K562 (cell line): ENCODE measurements around the gene SNX14. TPM values are rescaled to one million over a fixed set of nuclear protein-coding genes. Genes with fewer than 3 reads are reported as not detected.

ENCODE experiments used
- ATAC-seq: fragments of 200-7000 bp; cut with Tn5 transposase; 3 replicates; pipeline ENCODE4 v1.9.1; 2020; ENCODE audit warnings: moderate library complexity
- BruUV-seq: library from RNA; stranded (reverse); fragments of 400-500 nt; replicated peaks from 2 replicates; lab custom pipeline; 2021; lab: Mats Ljungman, UMichigan
- CTCF ChIA-PET: fragments of 300-600 bp; formaldehyde crosslinking; extraction: SDS; loops from one replicate; lab custom pipeline; 2021; ENCODE audit warnings: low intra/inter-chr PET ratio; lab: Yijun Ruan, JAX
- POLR2A ChIA-PET: fragments of 300-600, 350-650 bp; sonication (Branson Sonifier 250); formaldehyde crosslinking; extraction: SDS; loops from one replicate; lab custom pipeline; 2021; ENCODE audit warnings: antibody characterized with exemption, inconsistent platforms; lab: Yijun Ruan, JAX
- DNase-seq, 4 experiments: peaks; one replicate each; pipeline versions ENCODE4 v3.0.0 to v3.0.0-alpha.2; 2011 to 2018; ENCODE audit warnings: low spot score in 3 of 4, mixed read lengths in 3 of 4; ENCODE audit errors: extremely low read depth in 1 of 4
- FAIRE-seq: peaks from 2 replicates; lab custom pipeline; 2011; peaks lifted over from hg19 to GRCh38; lab: Jason Lieb, UNC
- H2AFZ ChIP-seq: 2 replicates; pipeline ENCODE4 v1.6.0; 2011; ENCODE audit warnings: low read depth, low read length, control low read depth, inconsistent platforms
- H3K27ac ChIP-seq: fragments of 200-600 bp; 3 replicates; pipeline ENCODE4 v1.8.0; 2011; ENCODE audit warnings: low read depth, mild to moderate bottlenecking, control low read depth, inconsistent platforms, low read length, moderate library complexity, mixed read lengths; ENCODE audit errors: extremely low read depth
- H3K27me3 ChIP-seq, 2 experiments: fragments of 300-600 bp in 1 of 2; 2 replicates in 1 of 2; 3 replicates in 1 of 2; pipeline versions ENCODE4 v1.6.0 to v1.8.0; 2011; ENCODE audit warnings: inconsistent platforms in 2 of 2, low read length in 2 of 2, mild to moderate bottlenecking in 1 of 2, mixed read lengths in 1 of 2, moderate library complexity in 1 of 2; ENCODE audit not compliant: control insufficient read depth in 2 of 2, insufficient read depth in 2 of 2
- H3K36me3 ChIP-seq: fragments of 300-600 bp; 3 replicates; pipeline ENCODE4 v1.8.0; 2011; ENCODE audit warnings: mild to moderate bottlenecking, low read length, inconsistent platforms; ENCODE audit not compliant: control insufficient read depth, insufficient read depth
- H3K4me1 ChIP-seq, 2 experiments: fragments of 200-600 bp in 1 of 2; replicated peaks in 1 of 2; 2 replicates in 1 of 2; 3 replicates in 1 of 2; pipeline versions ENCODE4 v1.5.1 to v1.8.0; 2011; ENCODE audit warnings: inconsistent platforms in 2 of 2, low read length in 2 of 2, mild to moderate bottlenecking in 1 of 2, mixed read lengths in 1 of 2, moderate library complexity in 1 of 2; ENCODE audit not compliant: control insufficient read depth in 2 of 2, insufficient read depth in 2 of 2
- H3K4me2 ChIP-seq: 2 replicates; pipeline ENCODE4 v1.6.1; 2011; ENCODE audit warnings: low read length, control low read depth, inconsistent platforms, mixed read lengths; ENCODE audit not compliant: insufficient read depth
- H3K4me3 ChIP-seq: fragments of 200-600 bp; sonication (generic), shearing (Covaris generic); 2 replicates; pipeline ENCODE4 v1.5.1; 2016; ENCODE audit warnings: control low read depth, inconsistent platforms
- H3K79me2 ChIP-seq: fragments of 200-600 bp; 3 replicates; pipeline ENCODE4 v1.8.0; 2011; ENCODE audit warnings: low read length, inconsistent platforms; ENCODE audit not compliant: control insufficient read depth, insufficient read depth
- H3K9ac ChIP-seq, 2 experiments: 2 replicates each; pipeline versions ENCODE4 v1.6.0 to v1.6.1; 2011; ENCODE audit warnings: low read depth in 2 of 2, low read length in 2 of 2, control low read depth in 1 of 2, inconsistent platforms in 1 of 2, mild to moderate bottlenecking in 1 of 2, mixed read lengths in 1 of 2; ENCODE audit not compliant: insufficient read depth in 1 of 2
- H3K9me1 ChIP-seq: one replicate; pipeline ENCODE4 v1.6.0; 2011; ENCODE audit warnings: inconsistent platforms, mild to moderate bottlenecking, low read length, moderate library complexity; ENCODE audit not compliant: control insufficient read depth, insufficient read depth
- H3K9me3 ChIP-seq: replicated peaks from 2 replicates; pipeline ENCODE4 v1.5.1; 2011; ENCODE audit warnings: low read depth, low read length, inconsistent platforms; ENCODE audit not compliant: control insufficient read depth, insufficient read depth
- H4K20me1 ChIP-seq: replicated peaks from 2 replicates; pipeline ENCODE4 v1.6.1; 2011; ENCODE audit warnings: low read length, inconsistent platforms, mixed read lengths; ENCODE audit not compliant: control insufficient read depth, insufficient read depth
- ATF3 ChIP-seq, 2 experiments: fragments of 450-650 bp in 1 of 2; sonication (generic) in 1 of 2; formaldehyde crosslinking in 1 of 2; IDR thresholded peaks in 1 of 2; conservative IDR thresholded peaks in 1 of 2; 2 replicates each; pipeline versions ENCODE4 v1.6.1 to v1.8.1; 2016 to 2023; ENCODE audit warnings: mild to moderate bottlenecking in 2 of 2, moderate library complexity in 2 of 2, inconsistent platforms in 1 of 2, missing genetic modification reagents in 1 of 2
- ATF6 ChIP-seq: sonication (generic); formaldehyde crosslinking; IDR thresholded peaks from 2 replicates; pipeline ENCODE4 v1.4.0; 2020; ENCODE audit warnings: mild to moderate bottlenecking, missing genetic modification reagents
- CBX3 ChIP-seq, 2 experiments: IDR thresholded peaks; 1 replicate in 1 of 2; 2 replicates in 1 of 2; pipeline ENCODE4 v1.6.1; 2012; ENCODE audit warnings: inconsistent platforms in 2 of 2, low read length in 2 of 2, borderline replicate concordance in 1 of 2, control low read depth in 1 of 2
- CREB3L1 ChIP-seq: fragments of 450-650 bp; IDR thresholded peaks from 2 replicates; pipeline ENCODE4 v1.6.1; 2014; ENCODE audit warnings: low read depth, mild to moderate bottlenecking, moderate library complexity, borderline replicate concordance
- ELF2 ChIP-seq: fragments of 250-450 bp; sonication (Bioruptor Pico); IDR thresholded peaks from 2 replicates; pipeline ENCODE4 v1.5.0; 2021; ENCODE audit warnings: mild to moderate bottlenecking
- GABPB1 ChIP-seq: sonication (generic); formaldehyde crosslinking; IDR thresholded peaks from 2 replicates; pipeline ENCODE4 v1.8.0; 2022; ENCODE audit warnings: mild to moderate bottlenecking, missing genetic modification reagents
- GTF2F1 ChIP-seq: IDR thresholded peaks from 2 replicates; pipeline ENCODE4 v1.6.1; 2011; ENCODE audit warnings: low read depth, low read length, improper control_type of control experiment
- HDAC2 ChIP-seq: fragments of 450-650 bp; IDR thresholded peaks from 2 replicates; pipeline ENCODE4 v1.6.1; 2016; ENCODE audit warnings: mild to moderate bottlenecking
- KAT8 ChIP-seq: fragments of 450-650 bp; IDR thresholded peaks from 2 replicates; pipeline ENCODE4 v1.6.1; 2016; ENCODE audit warnings: low read depth, mild to moderate bottlenecking
- KLF10 ChIP-seq: fragments of 250-450 bp; sonication (Bioruptor Pico); IDR thresholded peaks from 2 replicates; pipeline ENCODE4 v1.6.1; 2021; ENCODE audit warnings: matching md5 sums
- PPARD ChIP-seq: fragments of 250-450 bp; sonication (Bioruptor Pico); IDR thresholded peaks from 2 replicates; pipeline ENCODE4 v1.8.0; 2022; ENCODE audit warnings: inconsistent platforms, mild to moderate bottlenecking, moderate library complexity
- RBM14 ChIP-seq: fragments of 200-400 bp; formaldehyde crosslinking; IDR thresholded peaks from 2 replicates; pipeline ENCODE4 v1.6.1; 2018; ENCODE audit warnings: low read depth, mild to moderate bottlenecking, low read length, moderate library complexity, borderline replicate concordance; ENCODE audit not compliant: insufficient read depth
- ZBTB34 ChIP-seq: fragments of 250-450 bp; sonication (Bioruptor Pico); IDR thresholded peaks from 2 replicates; pipeline ENCODE4 v1.8.0; 2021; ENCODE audit warnings: mild to moderate bottlenecking, moderate library complexity
- ZKSCAN3 ChIP-seq: fragments of 250-450 bp; sonication (Bioruptor Pico); IDR thresholded peaks from 2 replicates; pipeline ENCODE4 v1.4.0; 2020
- WGBS: fragments of 100-300 bp; shearing (Covaris generic); methylation state at CpG from one replicate; pipeline ENCODE4 v1.1.6; 2016; ENCODE audit warnings: low coverage, mixed read lengths; ENCODE audit not compliant: insufficient coverage; ENCODE audit errors: missing lambda C conversion rate; 5-methylcytosine and 5-hydroxymethylcytosine counted together
- in situ Hi-C: fragments of 300-500 bp; cut with MboI; formaldehyde crosslinking; loops from 4 replicates; pipeline ENCODE4 v1.15.0; 2018; ENCODE audit warnings: inconsistent platforms, mixed read lengths
- intact Hi-C: fragments of 100-400 bp; cut with micrococcal nuclease; formaldehyde crosslinking; loops from 2 replicates; pipeline ENCODE4 v1.14.2; 2022
- polyA plus RNA-seq, 8 experiments: library from polyadenylated mRNA; depleted of rRNA in 4 of 8; stranded (reverse) in 5 of 8; unstranded in 3 of 8; fragments of >200 nt; fragmentation: Nextera tagmentation in 2 of 8; fragmentation: Illumina TruSeq in 1 of 8; extraction: Ambion mirVana in 2 of 8; extraction: Trizol in 1 of 8; gene quantifications; 2 replicates each; pipeline versions ENCODE4 v1.2.1 to v1.2.3, GENCODE V29; 2011 to 2014; ENCODE audit warnings: inconsistent platforms in 1 of 8, missing spikeins in 1 of 8
- total RNA-seq, 7 experiments: library from RNA; depleted of rRNA in 6 of 7; stranded (reverse); fragments of >200 nt in 6 of 7; fragmentation: Illumina TruSeq in 2 of 7; extraction: Trizol in 2 of 7; gene quantifications; 2 replicates each; pipeline versions ENCODE4 v1.2.1 to v1.2.3, GENCODE V29; 2011 to 2021; ENCODE audit warnings: low replicate concordance in 1 of 7

Gene SNX14
- total and polyA plus RNA-seq, 9 of the 15 experiments (the other 6 are each of a cell fraction or from before 2014, with no cell fraction given): 46.5 to 140 (median 71.2) TPM

GRCh38 chr6:85506441-85507093 is 87.1 kb downstream of the SNX14 start:
- CTCF ChIA-PET: no interaction called here
- 61% methylated on average over 8 of the region's 8 CpGs for WGBS
- POLR2A ChIA-PET: interaction anchor here (0.8 to 1.7 kb wide), 3 partner anchors 10 to 27 kb away, joined by 3 to 10 read pairs (median 3); no protein-coding TSS in a partner anchor
- no peak overlapping the region for H3K4me2 ChIP-seq
- no peaks in the 10 kb centered on the region for H3K9me3 ChIP-seq
- FAIRE-seq: no peak
- intact Hi-C loops (no loop called here), in situ Hi-C loops (no loop called here)
- H3K9ac ChIP-seq: no peak overlapping the region
- H3K79me2 ChIP-seq: no peaks in the 10 kb centered on the region
- H3K27ac ChIP-seq: no peak overlapping the region
- no peaks in the 10 kb centered on the region for H3K27me3 ChIP-seq
- no peak overlapping the region for H3K4me3 ChIP-seq
- peaks cover 35% of the 10 kb centered on the region for H3K36me3 ChIP-seq
- H2AFZ ChIP-seq: no peak overlapping the region
- ATAC-seq: no peak
- H3K9me1 ChIP-seq: no peaks in the 10 kb centered on the region
- no TSS peak for BruUV-seq
- no peaks in the 10 kb centered on the region for H4K20me1 ChIP-seq
- H3K4me1 ChIP-seq: no peaks in the 10 kb centered on the region; a peak in 1 of 5 replicates
- DNase-seq: no peak
- TF ChIP-seq RBM14 (no peak), GTF2F1 (no peak), ZKSCAN3 (no peak), PPARD (CRISPR knock-in tag) (no peak), ELF2 (CRISPR knock-in tag) (no peak), CREB3L1 (no peak), HDAC2 (no peak), ATF3 (IDR thresholded peaks at IDR 0.05) (no peak), ATF3 (CRISPR knock-in tag; conservative IDR thresholded peaks at IDR 0.05) (no peak), KLF10 (CRISPR knock-in tag) (no peak), CBX3 (IDR thresholded peaks at IDR 0.05; ENCODE audit: borderline replicate concordance in 1 of 2, low read length in 2 of 2) (no peak), ATF6 (CRISPR knock-in tag) (no peak), KAT8 (no peak), GABPB1 (CRISPR knock-in tag) (no peak), ZBTB34 (CRISPR knock-in tag) (no peak)
